IMR-90 (cell line): ENCODE results near the gene RNASE3. TPM values are rescaled to one million over a fixed set of nuclear protein-coding genes. Genes with fewer than 3 reads are reported as not detected.

Source experiments
- ATAC-seq: fragments of 200-7000 bp; cut with Tn5 transposase; 2 replicates; pipeline ENCODE4 v1.9.1; 2020; ENCODE audit warnings: low read depth, mild to moderate bottlenecking, moderate library complexity
- BruUV-seq: library from RNA; stranded (reverse); fragments of 400-500 nt; replicated peaks from 2 replicates; lab custom pipeline; 2021; lab: Mats Ljungman, UMichigan
- CTCF ChIA-PET: fragments of 300-600 bp; formaldehyde crosslinking; extraction: SDS; loops from one replicate; lab custom pipeline; 2021; ENCODE audit warnings: antibody characterized with exemption; lab: Yijun Ruan, JAX
- POLR2A ChIA-PET: fragments of 300-600 bp; sonication (Branson Sonifier 250); formaldehyde crosslinking; loops from one replicate; lab custom pipeline; 2022; ENCODE audit warnings: antibody characterized with exemption; ENCODE audit not compliant: unreplicated experiment; lab: Charles Lee
- DNase-seq: peaks from one replicate; pipeline ENCODE4 v3.0.0; 2013
- H2AFZ ChIP-seq: replicated peaks from 2 replicates; pipeline ENCODE3; 2013; ENCODE audit warnings: low read length, mild to moderate bottlenecking; ENCODE audit not compliant: poor library complexity
- H2AK5ac ChIP-seq: 2 replicates; pipeline ENCODE4 v1.6.1; 2013; ENCODE audit warnings: low read depth, low read length, inconsistent platforms
- H2AK9ac ChIP-seq: replicated peaks from 2 replicates; pipeline ENCODE3; 2013; ENCODE audit warnings: mild to moderate bottlenecking, low read depth, low read length, moderate library complexity; ENCODE audit not compliant: poor library complexity
- H2BK120ac ChIP-seq: 2 replicates; pipeline ENCODE4 v1.6.1; 2013; ENCODE audit warnings: low read depth, low read length, inconsistent platforms
- H2BK15ac ChIP-seq: 3 replicates; pipeline ENCODE4 v1.6.1; 2013; ENCODE audit warnings: low read depth, low read length, inconsistent platforms
- H2BK20ac ChIP-seq: 2 replicates; pipeline ENCODE4 v1.6.1; 2013; ENCODE audit warnings: low read depth, mild to moderate bottlenecking, inconsistent platforms, low read length, moderate library complexity
- H2BK5ac ChIP-seq: 2 replicates; pipeline ENCODE4 v1.6.1; 2013; ENCODE audit warnings: mild to moderate bottlenecking, low read depth, low read length, inconsistent platforms; ENCODE audit not compliant: poor library complexity, severe bottlenecking
- H3K14ac ChIP-seq: replicated peaks from 2 replicates; pipeline ENCODE4 v1.6.1; 2013; ENCODE audit warnings: low read depth, low read length, inconsistent platforms
- H3K18ac ChIP-seq: 2 replicates; pipeline ENCODE4 v1.6.1; 2013; ENCODE audit warnings: low read depth, low read length, control low read depth
- H3K23ac ChIP-seq: 2 replicates; pipeline ENCODE4 v1.6.1; 2013; ENCODE audit warnings: low read depth, low read length, inconsistent platforms
- H3K27ac ChIP-seq: 2 replicates; pipeline ENCODE4 v1.5.1; 2013; ENCODE audit warnings: mild to moderate bottlenecking, control low read depth, low read length; ENCODE audit not compliant: insufficient read depth
- H3K27me3 ChIP-seq: 2 replicates; pipeline ENCODE4 v1.6.1; 2013; ENCODE audit warnings: low read length; ENCODE audit not compliant: control insufficient read depth, insufficient read depth
- H3K36me3 ChIP-seq: 2 replicates; pipeline ENCODE4 v1.6.1; 2013; ENCODE audit warnings: low read length, mixed read lengths; ENCODE audit not compliant: control insufficient read depth, insufficient read depth
- H3K4ac ChIP-seq: 2 replicates; pipeline ENCODE4 v1.6.1; 2013; ENCODE audit warnings: low read depth, low read length, inconsistent platforms
- H3K4me1 ChIP-seq: 2 replicates; pipeline ENCODE4 v1.6.1; 2013; ENCODE audit warnings: low read length, mixed read lengths; ENCODE audit not compliant: control insufficient read depth, insufficient read depth
- H3K4me2 ChIP-seq: 2 replicates; pipeline ENCODE4 v1.6.1; 2013; ENCODE audit warnings: low read depth, mild to moderate bottlenecking, control low read depth, low read length, moderate library complexity
- H3K4me3 ChIP-seq: 2 replicates; pipeline ENCODE4 v1.5.1; 2013; ENCODE audit warnings: low read depth, mild to moderate bottlenecking, control low read depth, low read length, moderate library complexity; ENCODE audit not compliant: insufficient read depth
- H3K56ac ChIP-seq: 2 replicates; pipeline ENCODE4 v1.6.1; 2013; ENCODE audit warnings: low read length, inconsistent platforms; ENCODE audit not compliant: insufficient read depth; ENCODE audit errors: extremely low read depth
- H3K79me1 ChIP-seq, 2 experiments: 2 replicates each; pipeline ENCODE4 v1.6.1; 2013; ENCODE audit warnings: low read length in 2 of 2, inconsistent platforms in 1 of 2, low read depth in 1 of 2
- H3K9ac ChIP-seq: 2 replicates; pipeline ENCODE4 v1.6.1; 2013; ENCODE audit warnings: low read depth, low read length, control low read depth
- H3K9me1 ChIP-seq: 2 replicates; pipeline ENCODE4 v1.6.1; 2013; ENCODE audit warnings: low read length, inconsistent platforms; ENCODE audit not compliant: insufficient read depth
- H3K9me3 ChIP-seq: 2 replicates; pipeline ENCODE4 v1.6.1; 2013; ENCODE audit warnings: low read length; ENCODE audit not compliant: control insufficient read depth, insufficient read depth
- H4K20me1 ChIP-seq: 2 replicates; pipeline ENCODE4 v1.6.1; 2013; ENCODE audit warnings: low read length, inconsistent platforms; ENCODE audit not compliant: insufficient read depth
- H4K5ac ChIP-seq: 2 replicates; pipeline ENCODE4 v1.6.1; 2013; ENCODE audit warnings: mild to moderate bottlenecking, low read depth, low read length, control low read depth
- H4K8ac ChIP-seq, 2 experiments: 2 replicates each; pipeline ENCODE4 v1.6.1; 2013; ENCODE audit warnings: low read depth in 2 of 2, low read length in 2 of 2, control low read depth in 1 of 2, inconsistent platforms in 1 of 2
- H4K91ac ChIP-seq: 2 replicates; pipeline ENCODE4 v1.6.1; 2013; ENCODE audit warnings: low read depth, low read length, inconsistent platforms; ENCODE audit not compliant: insufficient read depth
- CHD1 ChIP-seq: IDR thresholded peaks from 2 replicates; pipeline ENCODE4 v1.6.1; 2012; ENCODE audit warnings: low read depth, low read length, improper control_type of control experiment
- FOS ChIP-seq: fragments of 150-350 bp; IDR thresholded peaks from 2 replicates; pipeline ENCODE4 v1.6.1; 2016; ENCODE audit warnings: low read depth, low read length
- MAFK ChIP-seq: IDR thresholded peaks from 2 replicates; pipeline ENCODE4 v1.6.1; 2012; ENCODE audit warnings: low read depth, low read length, improper control_type of control experiment
- MAZ ChIP-seq: IDR thresholded peaks from 2 replicates; pipeline ENCODE4 v1.6.1; 2012; ENCODE audit warnings: low read depth, mild to moderate bottlenecking, low read length, improper control_type of control experiment, moderate library complexity, borderline replicate concordance
- MXI1 ChIP-seq: IDR thresholded peaks from 2 replicates; pipeline ENCODE4 v1.6.1; 2012; ENCODE audit warnings: low read depth, mild to moderate bottlenecking, low read length, moderate library complexity, borderline replicate concordance
- POLR2A ChIP-seq: IDR thresholded peaks from 2 replicates; pipeline ENCODE4 v1.6.1; 2012; ENCODE audit warnings: mild to moderate bottlenecking, low read depth, low read length
- RAD21 ChIP-seq: IDR thresholded peaks from 2 replicates; pipeline ENCODE4 v1.6.1; 2012; ENCODE audit warnings: low read length, improper control_type of control experiment
- RCOR1 ChIP-seq: IDR thresholded peaks from 2 replicates; pipeline ENCODE4 v1.6.1; 2012; ENCODE audit warnings: mild to moderate bottlenecking, low read length, improper control_type of control experiment; ENCODE audit not compliant: insufficient replicate concordance
- SMC3 ChIP-seq: fragments of 150-350 bp; IDR thresholded peaks from 2 replicates; pipeline ENCODE4 v1.6.1; 2016; ENCODE audit warnings: low read depth, mild to moderate bottlenecking, antibody characterized with exemption, low read length, moderate library complexity
- WGBS, 2 experiments: methylation state at CpG; one replicate each; pipeline versions ENCODE4 v1.1.5 to v1.1.7; 2013; ENCODE audit warnings: missing lambda C conversion rate in 2 of 2; ENCODE audit not compliant: insufficient read length in 1 of 2; ENCODE audit errors: extremely low coverage in 2 of 2; 5-methylcytosine and 5-hydroxymethylcytosine counted together
- dilution Hi-C: fragments of 300-500 bp; cut with HindIII; formaldehyde crosslinking; loops from one replicate; pipeline ENCODE4 v1.14.3; 2018; ENCODE audit warnings: low sequenced_read_pairs; ENCODE audit not compliant: unreplicated experiment
- in situ Hi-C: fragments of 300-500 bp; cut with MboI; formaldehyde crosslinking; loops from 3 replicates; pipeline ENCODE4 v1.14.3; 2019; ENCODE audit warnings: low sequenced_read_pairs, inconsistent platforms, mixed read lengths
- intact Hi-C: fragments of 100-400 bp; cut with micrococcal nuclease; formaldehyde crosslinking; loops from 2 replicates; pipeline ENCODE4 v1.10.0; 2022
- polyA plus RNA-seq, 3 experiments: library from polyadenylated mRNA; depleted of rRNA; stranded (reverse); fragments of >200 nt; gene quantifications; 2 replicates each; pipeline ENCODE4 v1.2.3, GENCODE V29; 2012; ENCODE audit warnings: low replicate concordance in 1 of 3
- total RNA-seq: library from RNA; depleted of rRNA; stranded (reverse); fragments of >200 nt; gene quantifications from 2 replicates; pipeline ENCODE4 v1.2.3, GENCODE V29; 2012
- TF ChIP-seq, protein P1 (sequence below): conservative IDR thresholded peaks from 2 replicates; pipeline ENCODE4 v1.5.1; 2012; ENCODE audit warnings: mild to moderate bottlenecking, low read depth, low read length, improper control_type of control experiment
- TF ChIP-seq, protein P2 (sequence below): fragments of 150-350 bp; IDR thresholded peaks from 2 replicates; pipeline ENCODE4 v1.6.1; 2017; ENCODE audit warnings: mild to moderate bottlenecking, antibody characterized with exemption, low read length, low read depth

Gene RNASE3
- total and polyA plus RNA-seq, 2 of the 4 experiments (the other 2 are of a cell fraction), result not detected

DNA sequence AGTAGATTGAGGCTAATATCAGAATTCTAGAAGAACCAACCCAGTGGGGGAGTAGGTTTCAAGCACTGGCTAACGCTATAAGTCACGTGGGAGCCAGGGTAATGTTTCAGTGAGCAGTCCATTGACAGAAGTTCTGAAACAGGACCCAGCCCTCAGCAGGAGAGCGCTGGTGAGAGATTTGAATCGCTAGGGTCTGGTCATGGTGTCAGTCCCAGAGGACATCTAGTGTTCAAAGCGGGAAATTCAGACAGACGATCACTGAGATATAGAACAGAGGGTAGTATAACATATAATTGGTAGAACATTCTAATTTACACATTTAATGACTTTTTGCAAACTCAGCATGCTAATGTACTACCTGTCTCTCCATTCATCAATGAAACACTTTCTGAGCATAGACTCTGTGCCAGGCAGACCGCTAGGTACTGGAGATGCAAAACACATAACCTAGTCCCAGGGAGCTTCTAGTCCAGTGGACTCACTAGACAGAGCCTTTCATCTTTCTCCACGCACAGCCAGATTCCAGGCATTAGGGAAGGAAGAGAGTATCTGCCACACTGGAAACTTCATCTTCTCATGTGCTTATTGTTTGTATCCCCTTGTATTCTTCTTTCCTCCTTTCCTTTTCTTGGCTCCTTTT, 35.4 kb upstream of the RNASE3 start:
- no TSS peak for BruUV-seq
- Histone ChIP-seq H3K4ac (no peak overlapping the region), H3K56ac (no peak overlapping the region), H3K9ac (no peak overlapping the region), H3K9me1 (no peaks in the 10 kb centered on the region), H4K8ac (no peak overlapping the region), H3K36me3 (no peaks in the 10 kb centered on the region), H3K18ac (no peak overlapping the region), H2AK5ac (no peak overlapping the region), H3K4me3 (no peak overlapping the region), H3K9me3 (no peaks in the 10 kb centered on the region), H2BK5ac (no peak overlapping the region), H3K79me1 (no peaks in the 10 kb centered on the region), H4K20me1 (no peaks in the 10 kb centered on the region), H4K91ac (no peak overlapping the region), H3K27me3 (peaks cover 2% of the 10 kb centered on the region; the same call in 1 of the 2 replicates), H3K23ac (no peak overlapping the region), H3K27ac (no peak overlapping the region), H2AFZ (no peak overlapping the region), H3K4me1 (no peaks in the 10 kb centered on the region), H2AK9ac (no peak overlapping the region), H2BK15ac (no peak overlapping the region), H2BK20ac (no peak overlapping the region), H3K14ac (no peak overlapping the region), H4K5ac (no peak overlapping the region), H2BK120ac (no peak overlapping the region), H3K4me2 (no peak overlapping the region)
- WGBS, 2 experiments, result 0% methylated on average over 2 of the region's 8 CpGs; no CpG with 5 or more reads in 1 of the 2 experiments
- POLR2A ChIA-PET, result no interaction called here
- peak; percentile 59 for DNase-seq
- TF ChIP-seq SMC3 (peak; percentile 49), RAD21 (peak; percentile 63), POLR2A (no peak), MXI1 (no peak), MAFK (peak; percentile 53), CHD1 (no peak), RCOR1 (no peak), FOS (no peak), MAZ (no peak)
- TF ChIP-seq, protein P1, sequence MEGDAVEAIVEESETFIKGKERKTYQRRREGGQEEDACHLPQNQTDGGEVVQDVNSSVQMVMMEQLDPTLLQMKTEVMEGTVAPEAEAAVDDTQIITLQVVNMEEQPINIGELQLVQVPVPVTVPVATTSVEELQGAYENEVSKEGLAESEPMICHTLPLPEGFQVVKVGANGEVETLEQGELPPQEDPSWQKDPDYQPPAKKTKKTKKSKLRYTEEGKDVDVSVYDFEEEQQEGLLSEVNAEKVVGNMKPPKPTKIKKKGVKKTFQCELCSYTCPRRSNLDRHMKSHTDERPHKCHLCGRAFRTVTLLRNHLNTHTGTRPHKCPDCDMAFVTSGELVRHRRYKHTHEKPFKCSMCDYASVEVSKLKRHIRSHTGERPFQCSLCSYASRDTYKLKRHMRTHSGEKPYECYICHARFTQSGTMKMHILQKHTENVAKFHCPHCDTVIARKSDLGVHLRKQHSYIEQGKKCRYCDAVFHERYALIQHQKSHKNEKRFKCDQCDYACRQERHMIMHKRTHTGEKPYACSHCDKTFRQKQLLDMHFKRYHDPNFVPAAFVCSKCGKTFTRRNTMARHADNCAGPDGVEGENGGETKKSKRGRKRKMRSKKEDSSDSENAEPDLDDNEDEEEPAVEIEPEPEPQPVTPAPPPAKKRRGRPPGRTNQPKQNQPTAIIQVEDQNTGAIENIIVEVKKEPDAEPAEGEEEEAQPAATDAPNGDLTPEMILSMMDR, result peak; percentile 61
- TF ChIP-seq, protein P2, sequence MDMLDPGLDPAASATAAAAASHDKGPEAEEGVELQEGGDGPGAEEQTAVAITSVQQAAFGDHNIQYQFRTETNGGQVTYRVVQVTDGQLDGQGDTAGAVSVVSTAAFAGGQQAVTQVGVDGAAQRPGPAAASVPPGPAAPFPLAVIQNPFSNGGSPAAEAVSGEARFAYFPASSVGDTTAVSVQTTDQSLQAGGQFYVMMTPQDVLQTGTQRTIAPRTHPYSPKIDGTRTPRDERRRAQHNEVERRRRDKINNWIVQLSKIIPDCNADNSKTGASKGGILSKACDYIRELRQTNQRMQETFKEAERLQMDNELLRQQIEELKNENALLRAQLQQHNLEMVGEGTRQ, result peak; percentile 64
- dilution Hi-C loops, result no loop called here
- in situ Hi-C loops, result no loop called here
- CTCF ChIA-PET, result interaction anchor here (0.6 to 2.1 kb wide), 2 partner anchors 37 to 116 kb away, joined by 8 read pairs; no protein-coding TSS in a partner anchor
- ATAC-seq, result peak; percentile 89
- intact Hi-C loops, result loop anchor here (1.0 to 5.0 kb wide), 2 partner anchors 158 to 247 kb away; partner anchors contain the start of gene TMEM253
